ENCODE results near the gene TCP11L1.

Gene TCP11L1

GRCh38 chr11:33052231-33052630 is 12.9 kb downstream of the TCP11L1 start:
- Histone ChIP-seq H3K36me3 (ENCODE audit: control insufficient read depth in 4 of 4, insufficient read depth in 4 of 4, low read length in 3 of 4) (peaks cover 3 to 29% (median 7%) of the 10 kb centered on the region in 4 experiments), H3K27ac (ENCODE audit: insufficient read depth in 1 of 2, low read depth in 1 of 2, low read length in 2 of 2, poor library complexity in 1 of 2, severe bottlenecking in 2 of 2) (no peak overlapping the region), H3K4me3 (ENCODE audit: control insufficient read depth in 1 of 7, extremely low read depth in 1 of 7, insufficient read depth in 4 of 7, low read depth in 2 of 7, low read length in 6 of 7) (peak overlapping the region in 1 of 7 experiments; percentile 55), H3K4me1 (ENCODE audit: control extremely low read depth in 1 of 4, control insufficient read depth in 4 of 4, insufficient read depth in 4 of 4, low read length in 3 of 4) (peaks cover 0 to 13% (median 3%) of the 10 kb centered on the region in 4 experiments), H3K9me3 (ENCODE audit: control extremely low read depth in 1 of 5, control insufficient read depth in 4 of 5, insufficient read depth in 2 of 5, low read depth in 1 of 5, low read length in 4 of 5) (no peaks in the 10 kb centered on the region), H3K27me3 (replicated peaks in 2 of 5; ENCODE audit: control insufficient read depth in 4 of 5, insufficient read depth in 5 of 5, low read length in 4 of 5) (no peaks in the 10 kb centered on the region)
- CTCF ChIA-PET = interaction anchor here (0.6 to 5.5 kb wide), 4 partner anchors 13 to 1229 kb away, joined by 3 to 36 read pairs (median 3); no protein-coding TSS in a partner anchor
- no CpG with 5 or more reads among the region's 2 CpGs for WGBS (ENCODE audit: insufficient coverage)
- peak; percentile 10 to 16 (median 14) for DNase-seq
- POLR2A ChIA-PET = interaction anchor here (0.6 to 1.4 kb wide), 3 partner anchors 13 to 115 kb away, joined by 3 to 6 read pairs (median 5); partner anchors contain the start of gene TCP11L1

GRCh38 chr11:33055375-33055774 is 16.0 kb downstream of the TCP11L1 start:
- H3K27me3 ChIP-seq (replicated peaks in 2 of 5; ENCODE audit: control insufficient read depth in 4 of 5, insufficient read depth in 5 of 5, low read length in 4 of 5) = no peaks in the 10 kb centered on the region
- H3K36me3 ChIP-seq (ENCODE audit: control insufficient read depth in 4 of 4, insufficient read depth in 4 of 4, low read length in 3 of 4) = peaks cover 3 to 44% (median 17%) of the 10 kb centered on the region in 4 experiments
- ChIA-PET CTCF (interaction anchor here (1.4 to 5.5 kb wide), 3 partner anchors 10 to 89 kb away, joined by 4 to 36 read pairs (median 5); no protein-coding TSS in a partner anchor), POLR2A (no interaction called here)
- no peaks in the 10 kb centered on the region for H3K9me3 ChIP-seq (ENCODE audit: control extremely low read depth in 1 of 5, control insufficient read depth in 4 of 5, insufficient read depth in 2 of 5, low read depth in 1 of 5, low read length in 4 of 5)
- H3K4me3 ChIP-seq (ENCODE audit: control insufficient read depth in 1 of 7, extremely low read depth in 1 of 7, insufficient read depth in 4 of 7, low read depth in 2 of 7, low read length in 6 of 7) = no peak overlapping the region
- peaks cover 0 to 24% (median 7%) of the 10 kb centered on the region in 4 experiments for H3K4me1 ChIP-seq (ENCODE audit: control extremely low read depth in 1 of 4, control insufficient read depth in 4 of 4, insufficient read depth in 4 of 4, low read length in 3 of 4)
- H3K27ac ChIP-seq (ENCODE audit: insufficient read depth in 1 of 2, low read depth in 1 of 2, low read length in 2 of 2, poor library complexity in 1 of 2, severe bottlenecking in 2 of 2) = no peak overlapping the region
- no peak for DNase-seq

DNA sequence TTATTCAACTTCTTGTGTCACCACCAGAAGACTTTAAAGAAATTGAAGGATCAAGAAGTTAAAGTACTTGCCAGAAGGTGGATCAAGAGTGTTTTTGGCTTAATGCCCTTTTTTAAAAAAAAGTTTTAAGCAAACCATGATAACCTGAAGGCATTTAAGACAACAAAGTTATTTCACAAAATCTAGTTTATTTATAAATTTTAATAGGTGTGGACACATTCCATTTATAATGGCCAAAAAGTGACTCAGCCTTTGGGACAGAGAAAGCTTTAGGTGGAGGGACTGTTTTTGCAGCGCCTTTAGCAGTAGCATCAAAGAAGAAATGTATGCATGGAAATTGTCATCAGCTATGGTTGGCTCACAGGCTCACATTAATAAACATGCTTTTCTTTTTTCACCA is 17.9 kb downstream of the TCP11L1 start:
- DNase-seq = no peak
- Histone ChIP-seq H3K4me3 (ENCODE audit: control insufficient read depth in 1 of 7, extremely low read depth in 1 of 7, insufficient read depth in 4 of 7, low read depth in 2 of 7, low read length in 6 of 7) (no peak overlapping the region), H3K4me1 (ENCODE audit: control extremely low read depth in 1 of 4, control insufficient read depth in 4 of 4, insufficient read depth in 4 of 4, low read length in 3 of 4) (peaks cover 0 to 25% (median 7%) of the 10 kb centered on the region in 4 experiments), H3K27me3 (replicated peaks in 2 of 5; ENCODE audit: control insufficient read depth in 4 of 5, insufficient read depth in 5 of 5, low read length in 4 of 5) (no peaks in the 10 kb centered on the region), H3K27ac (ENCODE audit: insufficient read depth in 1 of 2, low read depth in 1 of 2, low read length in 2 of 2, poor library complexity in 1 of 2, severe bottlenecking in 2 of 2) (no peak overlapping the region), H3K36me3 (ENCODE audit: control insufficient read depth in 4 of 4, insufficient read depth in 4 of 4, low read length in 3 of 4) (peaks cover 6 to 58% (median 28%) of the 10 kb centered on the region in 4 experiments), H3K9me3 (ENCODE audit: control extremely low read depth in 1 of 5, control insufficient read depth in 4 of 5, insufficient read depth in 2 of 5, low read depth in 1 of 5, low read length in 4 of 5) (no peaks in the 10 kb centered on the region)
- ChIA-PET POLR2A (no interaction called here), CTCF (interaction anchor here (1.4 to 5.5 kb wide), 3 partner anchors 8 to 47 kb away, joined by 3 to 36 read pairs (median 4); no protein-coding TSS in a partner anchor)
- 100% methylated on average over 1 of the region's 1 CpG for WGBS (ENCODE audit: insufficient coverage)

DNA sequence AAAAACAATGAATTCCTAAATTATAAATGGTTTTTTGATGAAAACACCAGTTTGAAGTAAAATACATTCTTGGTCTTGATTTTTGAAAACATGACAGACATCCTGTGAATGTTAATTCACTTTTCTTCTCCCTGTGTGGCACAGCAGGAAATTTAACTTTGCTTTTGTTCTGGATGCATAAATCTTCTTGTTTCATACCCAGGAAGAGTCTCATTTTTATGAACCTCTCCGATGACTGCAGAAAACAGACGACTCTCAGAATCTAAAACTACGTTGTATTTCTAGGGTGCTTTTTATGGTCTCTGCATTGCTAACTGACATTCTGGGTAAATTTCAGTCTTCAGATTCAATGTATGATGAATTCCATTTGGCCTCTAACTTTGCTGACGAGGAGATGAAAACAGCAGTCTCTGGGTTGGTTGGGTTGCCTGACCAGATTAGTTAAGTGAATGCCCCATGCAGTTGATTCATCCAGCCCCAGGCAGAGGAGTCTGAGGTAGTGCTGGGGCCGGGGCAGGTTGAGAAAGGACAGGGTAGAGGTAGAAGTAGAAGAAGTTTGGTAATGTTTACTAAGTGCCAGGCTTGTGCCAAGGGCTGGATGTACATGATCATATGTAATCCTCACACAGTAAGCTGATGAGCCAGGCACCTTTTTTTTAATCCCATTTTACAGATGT is 20.1 kb downstream of the TCP11L1 start:
- ChIA-PET CTCF (interaction anchor here (11.0 kb wide), 1 partner anchor 93 kb away, joined by 145 read pairs; no protein-coding TSS in a partner anchor), POLR2A (no interaction called here)
- Histone ChIP-seq H3K4me3 (ENCODE audit: control insufficient read depth in 1 of 7, extremely low read depth in 1 of 7, insufficient read depth in 4 of 7, low read depth in 2 of 7, low read length in 6 of 7) (no peak overlapping the region), H3K36me3 (ENCODE audit: control insufficient read depth in 4 of 4, insufficient read depth in 4 of 4, low read length in 3 of 4) (peaks cover 6 to 57% (median 28%) of the 10 kb centered on the region in 4 experiments), H3K4me1 (ENCODE audit: control extremely low read depth in 1 of 4, control insufficient read depth in 4 of 4, insufficient read depth in 4 of 4, low read length in 3 of 4) (peaks cover 3 to 43% (median 26%) of the 10 kb centered on the region in 4 experiments), H3K27ac (ENCODE audit: insufficient read depth in 1 of 2, low read depth in 1 of 2, low read length in 2 of 2, poor library complexity in 1 of 2, severe bottlenecking in 2 of 2) (no peak overlapping the region), H3K27me3 (replicated peaks in 2 of 5; ENCODE audit: control insufficient read depth in 4 of 5, insufficient read depth in 5 of 5, low read length in 4 of 5) (no peaks in the 10 kb centered on the region), H3K9me3 (ENCODE audit: control extremely low read depth in 1 of 5, control insufficient read depth in 4 of 5, insufficient read depth in 2 of 5, low read depth in 1 of 5, low read length in 4 of 5) (no peaks in the 10 kb centered on the region)
- 84% methylated on average over 5 of the region's 5 CpGs for WGBS (ENCODE audit: insufficient coverage)
- DNase-seq = no peak

GRCh38 chr11:33060271-33060670 is 20.9 kb downstream of the TCP11L1 start:
- POLR2A ChIA-PET = no interaction called here
- Histone ChIP-seq H3K4me1 (ENCODE audit: control extremely low read depth in 1 of 4, control insufficient read depth in 4 of 4, insufficient read depth in 4 of 4, low read length in 3 of 4) (peaks cover 5 to 49% (median 32%) of the 10 kb centered on the region in 4 experiments), H3K4me3 (ENCODE audit: control insufficient read depth in 1 of 7, extremely low read depth in 1 of 7, insufficient read depth in 4 of 7, low read depth in 2 of 7, low read length in 6 of 7) (no peak overlapping the region), H3K36me3 (ENCODE audit: control insufficient read depth in 4 of 4, insufficient read depth in 4 of 4, low read length in 3 of 4) (peaks cover 6 to 53% (median 27%) of the 10 kb centered on the region in 4 experiments), H3K9me3 (ENCODE audit: control extremely low read depth in 1 of 5, control insufficient read depth in 4 of 5, insufficient read depth in 2 of 5, low read depth in 1 of 5, low read length in 4 of 5) (no peaks in the 10 kb centered on the region), H3K27me3 (replicated peaks in 2 of 5; ENCODE audit: control insufficient read depth in 4 of 5, insufficient read depth in 5 of 5, low read length in 4 of 5) (no peaks in the 10 kb centered on the region), H3K27ac (ENCODE audit: insufficient read depth in 1 of 2, low read depth in 1 of 2, low read length in 2 of 2, poor library complexity in 1 of 2, severe bottlenecking in 2 of 2) (no peak overlapping the region)
- no peak for DNase-seq
- WGBS (ENCODE audit: insufficient coverage) = 80% methylated on average over 3 of the region's 3 CpGs
- CTCF ChIA-PET = interaction anchor here (1.0 to 11.0 kb wide), 4 partner anchors 21 to 94 kb away, joined by 3 to 145 read pairs (median 4); partner anchors contain the start of gene TCP11L1

- no peaks in the 10 kb centered on the region for H3K27me3 ChIP-seq (replicated peaks in 2 of 5; ENCODE audit: control insufficient read depth in 4 of 5, insufficient read depth in 5 of 5, low read length in 4 of 5)
- CTCF ChIA-PET = interaction anchor here (0.7 to 11.0 kb wide), 8 partner anchors 7 to 105 kb away, joined by 3 to 145 read pairs (median 8); partner anchors contain the start of gene DEPDC7
- WGBS (ENCODE audit: insufficient coverage) = 96% methylated on average over 4 of the region's 5 CpGs
- no peak overlapping the region for H3K4me3 ChIP-seq (ENCODE audit: control insufficient read depth in 1 of 7, extremely low read depth in 1 of 7, insufficient read depth in 4 of 7, low read depth in 2 of 7, low read length in 6 of 7)
- H3K27ac ChIP-seq (ENCODE audit: insufficient read depth in 1 of 2, low read depth in 1 of 2, low read length in 2 of 2, poor library complexity in 1 of 2, severe bottlenecking in 2 of 2) = peak overlapping the region; percentile 41 to 67
- H3K9me3 ChIP-seq (ENCODE audit: control extremely low read depth in 1 of 5, control insufficient read depth in 4 of 5, insufficient read depth in 2 of 5, low read depth in 1 of 5, low read length in 4 of 5) = no peaks in the 10 kb centered on the region
- peaks cover 8 to 57% (median 37%) of the 10 kb centered on the region in 4 experiments for H3K36me3 ChIP-seq (ENCODE audit: control insufficient read depth in 4 of 4, insufficient read depth in 4 of 4, low read length in 3 of 4)
- POLR2A ChIA-PET = no interaction called here
- no peak for DNase-seq
- H3K4me1 ChIP-seq (ENCODE audit: control extremely low read depth in 1 of 4, control insufficient read depth in 4 of 4, insufficient read depth in 4 of 4, low read length in 3 of 4) = peaks cover 5 to 49% (median 32%) of the 10 kb centered on the region in 4 experiments
These were observed 22.8 kb downstream of the TCP11L1 start for GRCh38 chr11:33062137-33062536.
